ENCODE data around the gene LIPI.

DNA sequence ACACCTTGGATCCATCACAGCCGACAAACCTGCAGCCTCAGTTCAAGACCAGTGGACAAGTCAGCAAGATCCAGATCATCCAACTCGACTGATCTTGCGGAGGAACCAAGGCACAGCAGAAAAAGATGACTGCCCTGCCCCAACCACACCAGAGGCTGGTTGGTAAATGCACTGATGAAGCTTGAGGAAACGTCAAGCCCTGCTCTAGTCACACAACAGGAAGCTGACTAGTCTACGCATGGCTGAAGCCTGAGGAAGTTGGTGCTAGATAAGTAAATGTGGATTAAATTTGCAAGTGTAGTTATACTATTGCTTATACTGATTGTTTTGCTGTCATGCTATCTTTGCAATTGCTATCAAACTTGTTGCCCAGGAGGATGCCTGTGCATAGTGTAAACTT lies 89.0 kb downstream of the LIPI start:
- TF ChIP-seq POLR2AphosphoS5 (IDR thresholded peaks at IDR 0.05; ENCODE audit: low read length) (no peak), EP300 (IDR thresholded peaks at IDR 0.05; ENCODE audit: borderline replicate concordance in 1 of 2, control insufficient read depth in 1 of 2, low read depth in 2 of 2, low read length in 2 of 2) (no peak), POLR2A (IDR thresholded peaks at IDR 0.05; ENCODE audit: low read depth, low read length) (no peak), SREBF1 (IDR thresholded peaks at IDR 0.05; ENCODE audit: low read length) (no peak), RCOR1 (conservative IDR thresholded peaks at IDR 0.05; ENCODE audit: low read depth, low read length) (no peak), GABPA (IDR thresholded peaks at IDR 0.05; ENCODE audit: low read depth) (no peak), KDM1A (IDR thresholded peaks at IDR 0.05; ENCODE audit: borderline replicate concordance) (no peak), CHD4 (IDR thresholded peaks at IDR 0.05) (no peak), STAT3 (IDR thresholded peaks at IDR 0.05; ENCODE audit: low read depth, low read length) (no peak), FOXK2 (IDR thresholded peaks at IDR 0.05) (no peak), EZH2 (IDR thresholded peaks at IDR 0.05; ENCODE audit: borderline replicate concordance, control insufficient read depth, low read depth, low read length) (no peak)
- TF ChIP-seq, protein P1, sequence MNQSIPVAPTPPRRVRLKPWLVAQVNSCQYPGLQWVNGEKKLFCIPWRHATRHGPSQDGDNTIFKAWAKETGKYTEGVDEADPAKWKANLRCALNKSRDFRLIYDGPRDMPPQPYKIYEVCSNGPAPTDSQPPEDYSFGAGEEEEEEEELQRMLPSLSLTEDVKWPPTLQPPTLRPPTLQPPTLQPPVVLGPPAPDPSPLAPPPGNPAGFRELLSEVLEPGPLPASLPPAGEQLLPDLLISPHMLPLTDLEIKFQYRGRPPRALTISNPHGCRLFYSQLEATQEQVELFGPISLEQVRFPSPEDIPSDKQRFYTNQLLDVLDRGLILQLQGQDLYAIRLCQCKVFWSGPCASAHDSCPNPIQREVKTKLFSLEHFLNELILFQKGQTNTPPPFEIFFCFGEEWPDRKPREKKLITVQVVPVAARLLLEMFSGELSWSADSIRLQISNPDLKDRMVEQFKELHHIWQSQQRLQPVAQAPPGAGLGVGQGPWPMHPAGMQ (IDR thresholded peaks at IDR 0.05; ENCODE audit: borderline replicate concordance) = no peak
- TF ChIP-seq, protein P2, sequence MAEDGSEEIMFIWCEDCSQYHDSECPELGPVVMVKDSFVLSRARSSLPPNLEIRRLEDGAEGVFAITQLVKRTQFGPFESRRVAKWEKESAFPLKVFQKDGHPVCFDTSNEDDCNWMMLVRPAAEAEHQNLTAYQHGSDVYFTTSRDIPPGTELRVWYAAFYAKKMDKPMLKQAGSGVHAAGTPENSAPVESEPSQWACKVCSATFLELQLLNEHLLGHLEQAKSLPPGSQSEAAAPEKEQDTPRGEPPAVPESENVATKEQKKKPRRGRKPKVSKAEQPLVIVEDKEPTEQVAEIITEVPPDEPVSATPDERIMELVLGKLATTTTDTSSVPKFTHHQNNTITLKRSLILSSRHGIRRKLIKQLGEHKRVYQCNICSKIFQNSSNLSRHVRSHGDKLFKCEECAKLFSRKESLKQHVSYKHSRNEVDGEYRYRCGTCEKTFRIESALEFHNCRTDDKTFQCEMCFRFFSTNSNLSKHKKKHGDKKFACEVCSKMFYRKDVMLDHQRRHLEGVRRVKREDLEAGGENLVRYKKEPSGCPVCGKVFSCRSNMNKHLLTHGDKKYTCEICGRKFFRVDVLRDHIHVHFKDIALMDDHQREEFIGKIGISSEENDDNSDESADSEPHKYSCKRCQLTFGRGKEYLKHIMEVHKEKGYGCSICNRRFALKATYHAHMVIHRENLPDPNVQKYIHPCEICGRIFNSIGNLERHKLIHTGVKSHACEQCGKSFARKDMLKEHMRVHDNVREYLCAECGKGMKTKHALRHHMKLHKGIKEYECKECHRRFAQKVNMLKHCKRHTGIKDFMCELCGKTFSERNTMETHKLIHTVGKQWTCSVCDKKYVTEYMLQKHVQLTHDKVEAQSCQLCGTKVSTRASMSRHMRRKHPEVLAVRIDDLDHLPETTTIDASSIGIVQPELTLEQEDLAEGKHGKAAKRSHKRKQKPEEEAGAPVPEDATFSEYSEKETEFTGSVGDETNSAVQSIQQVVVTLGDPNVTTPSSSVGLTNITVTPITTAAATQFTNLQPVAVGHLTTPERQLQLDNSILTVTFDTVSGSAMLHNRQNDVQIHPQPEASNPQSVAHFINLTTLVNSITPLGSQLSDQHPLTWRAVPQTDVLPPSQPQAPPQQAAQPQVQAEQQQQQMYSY (CRISPR knock-in tag; IDR thresholded peaks at IDR 0.05) = no peak
